Lower lobe of right lung (tissue), 2 donors: ENCODE data around the gene NFIA. TPM values are rescaled to one million over a fixed set of nuclear protein-coding genes. Genes with fewer than 3 reads are reported as not detected.

Experiments used
- ATAC-seq, 2 donors: fragments of 200-7000 bp; cut with Tn5 transposase; one replicate each; pipeline ENCODE4 v1.9.1; 2020 to 2022; ENCODE audit warnings: mild to moderate bottlenecking in 2 of 2, moderate library complexity in 2 of 2
- DNase-seq: peaks from one replicate; pipeline ENCODE4 v3.0.0-alpha.2; 2020
- H3K27ac ChIP-seq: fragments of 200-600 bp; one replicate; pipeline ENCODE4 v1.8.0; 2022
- H3K27me3 ChIP-seq: fragments of 200-600 bp; one replicate; pipeline ENCODE4 v1.8.0; 2022; ENCODE audit warnings: low read depth
- H3K36me3 ChIP-seq: fragments of 200-600 bp; one replicate; pipeline ENCODE4 v1.8.0; 2022; ENCODE audit warnings: mild to moderate bottlenecking
- H3K4me1 ChIP-seq: fragments of 200-600 bp; one replicate; pipeline ENCODE4 v1.8.0; 2022
- H3K4me3 ChIP-seq: fragments of 200-600 bp; one replicate; pipeline ENCODE4 v1.8.0; 2022; ENCODE audit warnings: mild to moderate bottlenecking
- H3K9me3 ChIP-seq: fragments of 200-600 bp; one replicate; pipeline ENCODE4 v1.8.0; 2022
- intact Hi-C: fragments of 100-400 bp; cut with DNase I; formaldehyde crosslinking; loops from one replicate; pipeline ENCODE4 v1.11.0; 2022
- total RNA-seq: library from RNA; stranded (reverse); fragmentation: NEBNext Ultra II Directional; extraction: Animal tissue kit (Norgen Biotek cat#: 25700); gene quantifications from one replicate; pipeline ENCODE4 v1.2.1, GENCODE V29; 2021
- TF ChIP-seq, protein P1 (sequence below): fragments of 200-600 bp; IDR thresholded peaks from one replicate; pipeline ENCODE4 v1.8.0; 2022; ENCODE audit warnings: antibody characterized with exemption, mild to moderate bottlenecking
- donor health status: DM: no; HTN: yes; CAD: no; lungs with severe emphysema.

The NFIA gene
- total RNA-seq, 1 donor from 2014 or later: 70.0 TPM

GRCh38 chr1:61313906-61314422, 231.6 kb downstream of the NFIA start:
- Histone ChIP-seq H3K27me3 (no peaks in the 10 kb centered on the region), H3K9me3 (no peaks in the 10 kb centered on the region), H3K27ac (no peak overlapping the region), H3K36me3 (no peaks in the 10 kb centered on the region), H3K4me3 (no peak overlapping the region), H3K4me1 (peaks cover 11% of the 10 kb centered on the region)
- ATAC-seq (no peak), DNase-seq (no peak)
- intact Hi-C loops: no loop called here
- TF ChIP-seq, protein P1, sequence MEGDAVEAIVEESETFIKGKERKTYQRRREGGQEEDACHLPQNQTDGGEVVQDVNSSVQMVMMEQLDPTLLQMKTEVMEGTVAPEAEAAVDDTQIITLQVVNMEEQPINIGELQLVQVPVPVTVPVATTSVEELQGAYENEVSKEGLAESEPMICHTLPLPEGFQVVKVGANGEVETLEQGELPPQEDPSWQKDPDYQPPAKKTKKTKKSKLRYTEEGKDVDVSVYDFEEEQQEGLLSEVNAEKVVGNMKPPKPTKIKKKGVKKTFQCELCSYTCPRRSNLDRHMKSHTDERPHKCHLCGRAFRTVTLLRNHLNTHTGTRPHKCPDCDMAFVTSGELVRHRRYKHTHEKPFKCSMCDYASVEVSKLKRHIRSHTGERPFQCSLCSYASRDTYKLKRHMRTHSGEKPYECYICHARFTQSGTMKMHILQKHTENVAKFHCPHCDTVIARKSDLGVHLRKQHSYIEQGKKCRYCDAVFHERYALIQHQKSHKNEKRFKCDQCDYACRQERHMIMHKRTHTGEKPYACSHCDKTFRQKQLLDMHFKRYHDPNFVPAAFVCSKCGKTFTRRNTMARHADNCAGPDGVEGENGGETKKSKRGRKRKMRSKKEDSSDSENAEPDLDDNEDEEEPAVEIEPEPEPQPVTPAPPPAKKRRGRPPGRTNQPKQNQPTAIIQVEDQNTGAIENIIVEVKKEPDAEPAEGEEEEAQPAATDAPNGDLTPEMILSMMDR: no peak

DNA sequence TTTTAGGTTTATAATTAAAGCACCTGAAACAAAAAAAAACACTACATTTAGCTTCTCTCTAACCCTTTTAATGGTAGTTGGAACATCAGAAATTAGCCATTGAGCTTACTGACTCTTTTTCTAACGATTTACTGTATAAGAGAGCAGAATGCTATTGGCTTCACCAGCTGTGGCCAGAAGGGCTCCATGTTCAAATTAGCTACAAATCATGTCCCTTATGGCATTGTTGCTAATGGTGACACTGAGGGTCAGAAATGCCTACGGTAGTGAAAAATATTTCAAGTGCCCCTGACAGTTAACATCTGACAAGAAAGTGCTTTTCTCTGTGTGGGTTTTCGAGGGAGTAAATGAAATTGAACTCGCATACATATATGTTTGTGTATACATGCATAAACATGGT, 232.7 kb downstream of the NFIA start:
- H3K9me3 ChIP-seq: no peaks in the 10 kb centered on the region
- no peak overlapping the region for H3K27ac ChIP-seq
- H3K36me3 ChIP-seq: no peaks in the 10 kb centered on the region
- no peaks in the 10 kb centered on the region for H3K27me3 ChIP-seq
- no peak for DNase-seq
- intact Hi-C loops: no loop called here
- no peak for ATAC-seq
- TF ChIP-seq, protein P1: no peak
- no peak overlapping the region for H3K4me3 ChIP-seq
- peaks cover 17% of the 10 kb centered on the region for H3K4me1 ChIP-seq

GRCh38 chr1:61316493-61316892, 234.1 kb downstream of the NFIA start:
- TF ChIP-seq, protein P1: no peak
- Histone ChIP-seq H3K27me3 (no peaks in the 10 kb centered on the region), H3K4me3 (no peak overlapping the region), H3K36me3 (no peaks in the 10 kb centered on the region), H3K27ac (no peak overlapping the region), H3K4me1 (peaks cover 20% of the 10 kb centered on the region), H3K9me3 (no peaks in the 10 kb centered on the region)
- no peak for DNase-seq
- no peak for ATAC-seq
- intact Hi-C loops: no loop called here

GRCh38 chr1:61318319-61319125, 236.2 kb downstream of the NFIA start:
- peaks cover 26% of the 10 kb centered on the region for H3K4me1 ChIP-seq
- no peaks in the 10 kb centered on the region for H3K9me3 ChIP-seq
- H3K4me3 ChIP-seq: no peak overlapping the region
- ATAC-seq (peak; percentile 76 to 83), DNase-seq (no peak)
- no peaks in the 10 kb centered on the region for H3K36me3 ChIP-seq
- H3K27me3 ChIP-seq: no peaks in the 10 kb centered on the region
- H3K27ac ChIP-seq: peak overlapping the region; percentile 69
- intact Hi-C loops: no loop called here
- TF ChIP-seq, protein P1: no peak

DNA sequence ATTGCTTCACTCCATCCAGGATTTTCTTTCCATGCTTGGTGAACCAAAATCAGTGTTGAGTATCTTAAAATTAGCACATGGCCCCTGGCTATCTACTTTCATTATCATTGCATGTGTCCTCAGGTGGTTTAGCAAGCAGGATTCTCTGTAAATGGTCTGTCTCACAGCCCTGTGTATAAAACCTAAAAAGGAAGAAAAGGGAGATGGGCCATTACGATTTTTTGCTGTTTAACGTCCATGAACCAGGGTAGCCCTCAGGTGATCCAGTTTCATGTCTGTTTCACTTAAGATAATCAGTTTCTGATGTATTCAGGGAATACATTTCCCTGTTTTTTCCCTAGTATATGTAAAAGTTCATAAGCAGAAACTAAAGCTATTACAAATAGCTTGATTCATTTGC, 238.2 kb downstream of the NFIA start:
- H3K4me1 ChIP-seq: peaks cover 26% of the 10 kb centered on the region
- no peaks in the 10 kb centered on the region for H3K9me3 ChIP-seq
- H3K27ac ChIP-seq: no peak overlapping the region
- no peak overlapping the region for H3K4me3 ChIP-seq
- H3K27me3 ChIP-seq: no peaks in the 10 kb centered on the region
- H3K36me3 ChIP-seq: no peaks in the 10 kb centered on the region
- ATAC-seq (no peak), DNase-seq (no peak)
- intact Hi-C loops: no loop called here
- TF ChIP-seq, protein P1: no peak
